Liver (tissue), 9 donors: ENCODE measurements around the gene CDRT4. TPM values are rescaled to one million over a fixed set of nuclear protein-coding genes. Genes with fewer than 3 reads are reported as not detected.

ENCODE experiments used
- DNase-seq: peaks from one replicate; pipeline ENCODE4 v3.0.0-alpha.2; 2017; ENCODE audit warnings: low spot score
- H3K27ac ChIP-seq, 2 donors: one replicate each; pipeline ENCODE4 v1.7.0; 2013; ENCODE audit warnings: inconsistent platforms in 2 of 2, low read length in 2 of 2, control low read depth in 1 of 2, low read depth in 1 of 2, mild to moderate bottlenecking in 1 of 2
- H3K27me3 ChIP-seq, 4 donors: one replicate each; pipeline versions ENCODE4 v1.6.1 to v1.7.0; 2013; ENCODE audit warnings: low read length in 3 of 4, inconsistent platforms in 1 of 4, mild to moderate bottlenecking in 1 of 4, moderate library complexity in 1 of 4; ENCODE audit not compliant: control insufficient read depth in 4 of 4, insufficient read depth in 4 of 4
- H3K36me3 ChIP-seq, 4 donors: one replicate each; pipeline versions ENCODE4 v1.6.1 to v1.7.0; 2013; ENCODE audit warnings: low read length in 3 of 4, mild to moderate bottlenecking in 3 of 4, low read depth in 1 of 4, moderate library complexity in 1 of 4; ENCODE audit not compliant: control insufficient read depth in 4 of 4, insufficient read depth in 3 of 4
- H3K4me1 ChIP-seq, 4 donors: one replicate each; pipeline versions ENCODE4 v1.6.1 to v1.7.0; 2013; ENCODE audit warnings: low read length in 3 of 4, mild to moderate bottlenecking in 3 of 4, moderate library complexity in 1 of 4; ENCODE audit not compliant: control insufficient read depth in 4 of 4, insufficient read depth in 4 of 4
- H3K4me3 ChIP-seq, 3 donors: one replicate each; pipeline versions ENCODE4 v1.6.1 to v1.7.0; 2013; ENCODE audit warnings: low read length in 3 of 3, control low read depth in 1 of 3, low read depth in 1 of 3, mild to moderate bottlenecking in 1 of 3
- H3K9ac ChIP-seq, 2 donors: one replicate each; pipeline ENCODE4 v1.7.0; 2013; ENCODE audit warnings: low read length in 2 of 2, mild to moderate bottlenecking in 2 of 2, moderate library complexity in 2 of 2, control low read depth in 1 of 2, low read depth in 1 of 2
- H3K9me3 ChIP-seq, 4 donors: one replicate each; pipeline versions ENCODE4 v1.6.1 to v1.7.0; 2013; ENCODE audit warnings: low read length in 3 of 4; ENCODE audit not compliant: control insufficient read depth in 4 of 4
- EGR1 ChIP-seq, 2 donors: IDR thresholded peaks; 2 replicates each; pipeline ENCODE4 v1.6.1; 2016 to 2018; ENCODE audit warnings: antibody characterized with exemption in 2 of 2, low read depth in 2 of 2
- FOXA1 ChIP-seq: IDR thresholded peaks from 2 replicates; pipeline ENCODE4 v1.6.1; 2016; ENCODE audit warnings: antibody characterized with exemption
- FOXA2 ChIP-seq: IDR thresholded peaks from 2 replicates; pipeline ENCODE4 v1.6.1; 2016; ENCODE audit warnings: antibody characterized with exemption
- GABPA ChIP-seq, 2 donors: IDR thresholded peaks in 1 of 2; conservative IDR thresholded peaks in 1 of 2; 2 replicates each; pipeline ENCODE4 v1.6.1; 2016; ENCODE audit warnings: antibody characterized with exemption in 2 of 2, mild to moderate bottlenecking in 1 of 2, moderate library complexity in 1 of 2
- HNF4A ChIP-seq, 2 donors: conservative IDR thresholded peaks; 2 replicates each; pipeline ENCODE4 v1.6.1; 2016; ENCODE audit warnings: antibody characterized with exemption in 2 of 2, mild to moderate bottlenecking in 2 of 2
- HNF4G ChIP-seq: IDR thresholded peaks from 2 replicates; pipeline ENCODE4 v1.6.1; 2016; ENCODE audit warnings: antibody characterized with exemption
- JUND ChIP-seq, 2 donors: IDR thresholded peaks; 2 replicates each; pipeline ENCODE4 v1.6.1; 2016; ENCODE audit warnings: antibody characterized with exemption in 2 of 2
- NR2F2 ChIP-seq: IDR thresholded peaks from 2 replicates; pipeline ENCODE4 v1.6.1; 2016; ENCODE audit warnings: antibody characterized with exemption
- RAD21 ChIP-seq, 2 donors: IDR thresholded peaks; 2 replicates each; pipeline ENCODE4 v1.6.1; 2016; ENCODE audit warnings: antibody characterized with exemption in 2 of 2, mild to moderate bottlenecking in 2 of 2
- RXRA ChIP-seq, 2 donors: IDR thresholded peaks; 2 replicates each; pipeline ENCODE4 v1.6.1; 2017 to 2018; ENCODE audit warnings: antibody characterized with exemption in 2 of 2, mild to moderate bottlenecking in 1 of 2
- SP1 ChIP-seq: IDR thresholded peaks from 2 replicates; pipeline ENCODE4 v1.6.1; 2018; ENCODE audit warnings: antibody characterized with exemption, mild to moderate bottlenecking
- TAF1 ChIP-seq: conservative IDR thresholded peaks from 2 replicates; pipeline ENCODE4 v1.6.1; 2016; ENCODE audit warnings: antibody characterized with exemption, mild to moderate bottlenecking
- YY1 ChIP-seq: IDR thresholded peaks from 2 replicates; pipeline ENCODE4 v1.6.1; 2016; ENCODE audit warnings: antibody characterized with exemption, mild to moderate bottlenecking
- WGBS: extraction: QIAGEN DNeasy Blood & Tissue Kit; methylation state at CpG from one replicate; pipeline ENCODE4 v1.1.7; 2013; 5-methylcytosine and 5-hydroxymethylcytosine counted together
- polyA plus RNA-seq, 2 donors: library from polyadenylated mRNA; stranded (reverse) in 1 of 2; unstranded in 1 of 2; fragments of 200-250 nt in 1 of 2; fragments of >200 nt in 1 of 2; fragmentation: Nextera tagmentation in 1 of 2; extraction: Ambion mirVana in 1 of 2; gene quantifications; one replicate each; pipeline versions ENCODE4 v1.2.1 to v1.2.3, GENCODE V29; 2013 to 2015
- total RNA-seq, 2 donors: library from RNA; depleted of rRNA; stranded (reverse); fragments of >200 nt; gene quantifications; one replicate each; pipeline ENCODE4 v1.2.3, GENCODE V29; 2014
- TF ChIP-seq, protein P1 (sequence below): IDR thresholded peaks from 2 replicates; pipeline ENCODE4 v1.6.1; 2016; ENCODE audit warnings: antibody characterized with exemption
- TF ChIP-seq, protein P2 (sequence below): IDR thresholded peaks from 2 replicates; pipeline ENCODE4 v1.6.1; 2016; ENCODE audit warnings: antibody characterized with exemption, mild to moderate bottlenecking
- TF ChIP-seq, protein P3 (sequence below): IDR thresholded peaks from 2 replicates; pipeline ENCODE4 v1.6.1; 2016; ENCODE audit warnings: antibody characterized with exemption
- TF ChIP-seq, protein P4 (sequence below): fragments of 150-350 bp; IDR thresholded peaks from 2 replicates; pipeline ENCODE4 v1.5.1; 2017; ENCODE audit warnings: improper control_type of control experiment, low read depth, low read length; ENCODE audit not compliant: missing input control
- TF ChIP-seq, protein P5 (sequence below): IDR thresholded peaks from 2 replicates; pipeline ENCODE4 v1.6.1; 2016; ENCODE audit warnings: antibody characterized with exemption
- donor health status: healthy.
- donor health status: healthy.
- donor health status: healthy.
- donor health status: healthy.
- donor health status: healthy.

The CDRT4 gene
- total and polyA plus RNA-seq, 4 donors: 0.43 to 3.3 (median 1.8) TPM; not detected in 1

DNA sequence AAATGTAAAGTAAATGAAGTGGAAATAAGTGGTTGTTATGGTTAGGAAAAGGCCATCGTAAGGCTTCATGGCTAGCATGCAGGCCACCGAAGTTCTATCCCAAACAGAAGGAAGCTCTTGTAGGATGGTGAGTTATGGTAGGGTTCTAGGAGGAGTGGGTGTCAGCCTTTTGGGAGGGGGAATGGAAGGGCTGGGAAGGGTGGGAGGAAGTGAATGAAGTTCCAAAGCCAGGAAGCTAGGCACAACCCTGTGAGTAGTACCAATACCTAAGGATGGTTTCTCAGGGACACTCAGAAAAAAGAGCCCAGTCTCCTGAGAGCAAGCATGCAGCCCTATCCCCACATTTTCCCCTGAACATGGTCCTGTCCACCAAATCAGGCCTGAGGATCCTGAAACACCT is 36.3 kb upstream of the CDRT4 start:
- Histone ChIP-seq H3K9me3 (no peaks in the 10 kb centered on the region), H3K36me3 (peaks cover 0 to 2% (median under 1%) of the 10 kb centered on the region in 4 donors), H3K4me3 (no peak overlapping the region), H3K27ac (no peak overlapping the region), H3K27me3 (no peaks in the 10 kb centered on the region), H3K4me1 (no peaks in the 10 kb centered on the region), H3K9ac (no peak overlapping the region)
- no peak for TF ChIP-seq EGR1 (IDR thresholded peaks at IDR 0.05; ENCODE audit: low read depth in 2 of 2)
- no peak for TF ChIP-seq GABPA (IDR thresholded peaks at IDR 0.05 in 1 of 2, conservative IDR thresholded peaks at IDR 0.05 in 1 of 2)
- TF ChIP-seq HNF4G: no peak
- TF ChIP-seq, protein P1, sequence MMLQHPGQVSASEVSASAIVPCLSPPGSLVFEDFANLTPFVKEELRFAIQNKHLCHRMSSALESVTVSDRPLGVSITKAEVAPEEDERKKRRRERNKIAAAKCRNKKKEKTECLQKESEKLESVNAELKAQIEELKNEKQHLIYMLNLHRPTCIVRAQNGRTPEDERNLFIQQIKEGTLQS: no peak
- TF ChIP-seq, protein P2, sequence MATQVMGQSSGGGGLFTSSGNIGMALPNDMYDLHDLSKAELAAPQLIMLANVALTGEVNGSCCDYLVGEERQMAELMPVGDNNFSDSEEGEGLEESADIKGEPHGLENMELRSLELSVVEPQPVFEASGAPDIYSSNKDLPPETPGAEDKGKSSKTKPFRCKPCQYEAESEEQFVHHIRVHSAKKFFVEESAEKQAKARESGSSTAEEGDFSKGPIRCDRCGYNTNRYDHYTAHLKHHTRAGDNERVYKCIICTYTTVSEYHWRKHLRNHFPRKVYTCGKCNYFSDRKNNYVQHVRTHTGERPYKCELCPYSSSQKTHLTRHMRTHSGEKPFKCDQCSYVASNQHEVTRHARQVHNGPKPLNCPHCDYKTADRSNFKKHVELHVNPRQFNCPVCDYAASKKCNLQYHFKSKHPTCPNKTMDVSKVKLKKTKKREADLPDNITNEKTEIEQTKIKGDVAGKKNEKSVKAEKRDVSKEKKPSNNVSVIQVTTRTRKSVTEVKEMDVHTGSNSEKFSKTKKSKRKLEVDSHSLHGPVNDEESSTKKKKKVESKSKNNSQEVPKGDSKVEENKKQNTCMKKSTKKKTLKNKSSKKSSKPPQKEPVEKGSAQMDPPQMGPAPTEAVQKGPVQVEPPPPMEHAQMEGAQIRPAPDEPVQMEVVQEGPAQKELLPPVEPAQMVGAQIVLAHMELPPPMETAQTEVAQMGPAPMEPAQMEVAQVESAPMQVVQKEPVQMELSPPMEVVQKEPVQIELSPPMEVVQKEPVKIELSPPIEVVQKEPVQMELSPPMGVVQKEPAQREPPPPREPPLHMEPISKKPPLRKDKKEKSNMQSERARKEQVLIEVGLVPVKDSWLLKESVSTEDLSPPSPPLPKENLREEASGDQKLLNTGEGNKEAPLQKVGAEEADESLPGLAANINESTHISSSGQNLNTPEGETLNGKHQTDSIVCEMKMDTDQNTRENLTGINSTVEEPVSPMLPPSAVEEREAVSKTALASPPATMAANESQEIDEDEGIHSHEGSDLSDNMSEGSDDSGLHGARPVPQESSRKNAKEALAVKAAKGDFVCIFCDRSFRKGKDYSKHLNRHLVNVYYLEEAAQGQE: no peak
- TF ChIP-seq NR2F2: no peak
- TF ChIP-seq, protein P3, sequence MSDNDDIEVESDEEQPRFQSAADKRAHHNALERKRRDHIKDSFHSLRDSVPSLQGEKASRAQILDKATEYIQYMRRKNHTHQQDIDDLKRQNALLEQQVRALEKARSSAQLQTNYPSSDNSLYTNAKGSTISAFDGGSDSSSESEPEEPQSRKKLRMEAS: no peak
- TF ChIP-seq FOXA2: no peak
- 94% methylated on average over 2 of the region's 2 CpGs for WGBS
- DNase-seq: no peak

DNA sequence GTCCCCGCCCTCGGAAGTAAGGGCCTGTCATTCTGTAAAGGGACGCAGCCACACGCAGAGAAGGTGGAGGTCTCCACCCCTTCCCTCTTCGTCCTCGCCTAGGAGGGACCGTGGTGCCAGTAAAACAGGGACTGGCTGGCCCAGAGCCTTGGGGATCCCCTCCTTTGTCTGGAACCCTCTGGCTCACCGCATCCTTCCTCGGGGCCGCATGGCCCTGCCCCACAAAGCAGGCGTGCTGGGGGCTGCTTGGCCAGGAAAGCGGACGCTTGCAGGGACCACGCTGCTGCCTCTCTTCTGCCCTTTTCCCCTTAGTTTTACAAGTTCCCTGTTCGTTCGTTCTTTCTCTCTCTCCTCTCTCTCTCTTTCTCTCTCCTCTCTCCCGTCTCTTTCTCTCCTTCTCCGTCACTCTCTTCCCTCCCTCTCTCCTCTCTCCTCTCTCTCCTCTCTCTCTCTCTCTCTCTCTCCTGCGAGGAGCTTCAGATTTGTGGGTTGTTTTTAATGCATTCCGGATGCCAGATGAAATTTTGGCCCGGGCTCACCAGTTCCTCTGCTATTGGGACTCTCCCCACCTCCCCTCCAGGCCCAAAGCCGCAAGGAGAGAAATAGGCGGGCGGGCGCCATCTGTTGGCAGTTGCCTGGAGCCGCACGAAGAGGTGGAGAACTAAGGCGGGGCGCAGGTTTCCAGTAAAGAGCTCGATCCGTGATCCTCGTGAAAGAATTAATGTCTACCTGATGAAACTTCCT is 35.1 kb upstream of the CDRT4 start:
- TF ChIP-seq NR2F2: no peak
- TF ChIP-seq, protein P1: no peak
- no peak for TF ChIP-seq TAF1
- TF ChIP-seq, protein P3: no peak
- TF ChIP-seq, protein P4, sequence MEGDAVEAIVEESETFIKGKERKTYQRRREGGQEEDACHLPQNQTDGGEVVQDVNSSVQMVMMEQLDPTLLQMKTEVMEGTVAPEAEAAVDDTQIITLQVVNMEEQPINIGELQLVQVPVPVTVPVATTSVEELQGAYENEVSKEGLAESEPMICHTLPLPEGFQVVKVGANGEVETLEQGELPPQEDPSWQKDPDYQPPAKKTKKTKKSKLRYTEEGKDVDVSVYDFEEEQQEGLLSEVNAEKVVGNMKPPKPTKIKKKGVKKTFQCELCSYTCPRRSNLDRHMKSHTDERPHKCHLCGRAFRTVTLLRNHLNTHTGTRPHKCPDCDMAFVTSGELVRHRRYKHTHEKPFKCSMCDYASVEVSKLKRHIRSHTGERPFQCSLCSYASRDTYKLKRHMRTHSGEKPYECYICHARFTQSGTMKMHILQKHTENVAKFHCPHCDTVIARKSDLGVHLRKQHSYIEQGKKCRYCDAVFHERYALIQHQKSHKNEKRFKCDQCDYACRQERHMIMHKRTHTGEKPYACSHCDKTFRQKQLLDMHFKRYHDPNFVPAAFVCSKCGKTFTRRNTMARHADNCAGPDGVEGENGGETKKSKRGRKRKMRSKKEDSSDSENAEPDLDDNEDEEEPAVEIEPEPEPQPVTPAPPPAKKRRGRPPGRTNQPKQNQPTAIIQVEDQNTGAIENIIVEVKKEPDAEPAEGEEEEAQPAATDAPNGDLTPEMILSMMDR: peak; percentile 78
- TF ChIP-seq, protein P2: no peak
- TF ChIP-seq FOXA2: no peak
- no peak for TF ChIP-seq HNF4A (conservative IDR thresholded peaks at IDR 0.05)
- TF ChIP-seq HNF4G: no peak
- peak in 1 of 2 donors; percentile 19 for TF ChIP-seq RXRA (IDR thresholded peaks at IDR 0.05)
- peak; percentile 90 to 94 for TF ChIP-seq RAD21 (IDR thresholded peaks at IDR 0.05)
- TF ChIP-seq, protein P5, sequence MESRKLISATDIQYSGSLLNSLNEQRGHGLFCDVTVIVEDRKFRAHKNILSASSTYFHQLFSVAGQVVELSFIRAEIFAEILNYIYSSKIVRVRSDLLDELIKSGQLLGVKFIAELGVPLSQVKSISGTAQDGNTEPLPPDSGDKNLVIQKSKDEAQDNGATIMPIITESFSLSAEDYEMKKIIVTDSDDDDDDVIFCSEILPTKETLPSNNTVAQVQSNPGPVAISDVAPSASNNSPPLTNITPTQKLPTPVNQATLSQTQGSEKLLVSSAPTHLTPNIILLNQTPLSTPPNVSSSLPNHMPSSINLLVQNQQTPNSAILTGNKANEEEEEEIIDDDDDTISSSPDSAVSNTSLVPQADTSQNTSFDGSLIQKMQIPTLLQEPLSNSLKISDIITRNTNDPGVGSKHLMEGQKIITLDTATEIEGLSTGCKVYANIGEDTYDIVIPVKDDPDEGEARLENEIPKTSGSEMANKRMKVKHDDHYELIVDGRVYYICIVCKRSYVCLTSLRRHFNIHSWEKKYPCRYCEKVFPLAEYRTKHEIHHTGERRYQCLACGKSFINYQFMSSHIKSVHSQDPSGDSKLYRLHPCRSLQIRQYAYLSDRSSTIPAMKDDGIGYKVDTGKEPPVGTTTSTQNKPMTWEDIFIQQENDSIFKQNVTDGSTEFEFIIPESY: no peak
- no peak for TF ChIP-seq GABPA (IDR thresholded peaks at IDR 0.05 in 1 of 2, conservative IDR thresholded peaks at IDR 0.05 in 1 of 2)
- TF ChIP-seq SP1: no peak
- TF ChIP-seq FOXA1: no peak
- no peak for TF ChIP-seq EGR1 (IDR thresholded peaks at IDR 0.05; ENCODE audit: low read depth in 2 of 2)
- TF ChIP-seq JUND (IDR thresholded peaks at IDR 0.05): no peak
- TF ChIP-seq YY1: no peak
- Histone ChIP-seq H3K9ac (no peak overlapping the region), H3K27ac (peak overlapping the region; percentile 31 to 42), H3K27me3 (no peaks in the 10 kb centered on the region), H3K9me3 (no peaks in the 10 kb centered on the region), H3K4me1 (no peaks in the 10 kb centered on the region), H3K4me3 (no peak overlapping the region), H3K36me3 (peaks cover 0 to 2% (median 2%) of the 10 kb centered on the region in 4 donors)
- WGBS: 50% methylated on average over 32 of the region's 32 CpGs
- DNase-seq: peak; percentile 76
